ENCODE data around the gene CAMK1D. TPM values are rescaled to one million over a fixed set of nuclear protein-coding genes. Genes with fewer than 3 reads are reported as not detected.

The CAMK1D gene
- total and polyA plus RNA-seq, 3 donors from 2014 or later, result 10.0 to 14.5 (median 14.0) TPM

GRCh38 chr10:12484002-12484918, 134.9 kb downstream of the CAMK1D start:
- Histone ChIP-seq H3K36me3 (ENCODE audit: low read depth, missing control alignments) (no peaks in the 10 kb centered on the region), H3K27ac (no peak overlapping the region), H3K9me3 (no peaks in the 10 kb centered on the region), H3K4me1 (peaks cover 2% of the 10 kb centered on the region), H3K4me3 (no peak overlapping the region), H3K27me3 (no peaks in the 10 kb centered on the region)
- intact Hi-C loops (cut with DNase I; ENCODE audit: low total_unique reads), result no loop called here
- DNase-seq, result no peak
- TF ChIP-seq POLR2A (IDR thresholded peaks at IDR 0.05) (no peak), CTCF (IDR thresholded peaks at IDR 0.05) (no peak)
- 83 to 88% methylated on average over 22 to 24 of the region's 24 CpGs for WGBS, 2 donors

- H3K4me3 ChIP-seq, result no peak overlapping the region
- 77 to 85% methylated on average over 24 to 26 of the region's 26 CpGs for WGBS, 2 donors
- peaks cover 2% of the 10 kb centered on the region for H3K4me1 ChIP-seq
- intact Hi-C loops (cut with DNase I; ENCODE audit: low total_unique reads), result no loop called here
- no peaks in the 10 kb centered on the region for H3K36me3 ChIP-seq (ENCODE audit: low read depth, missing control alignments)
- no peak for DNase-seq
- no peaks in the 10 kb centered on the region for H3K9me3 ChIP-seq
- H3K27ac ChIP-seq, result no peak overlapping the region
- no peaks in the 10 kb centered on the region for H3K27me3 ChIP-seq
- no peak for TF ChIP-seq CTCF (IDR thresholded peaks at IDR 0.05)
- no peak for TF ChIP-seq POLR2A (IDR thresholded peaks at IDR 0.05)
Observed at GRCh38 chr10:12484941-12485805, 135.8 kb downstream of the CAMK1D start.

GRCh38 chr10:12487366-12487765, 138.0 kb downstream of the CAMK1D start:
- H3K9me3 ChIP-seq, result no peaks in the 10 kb centered on the region
- no peak for TF ChIP-seq POLR2A (IDR thresholded peaks at IDR 0.05)
- no peak for TF ChIP-seq CTCF (IDR thresholded peaks at IDR 0.05)
- H3K4me3 ChIP-seq, result no peak overlapping the region
- no peaks in the 10 kb centered on the region for H3K27me3 ChIP-seq
- 73 to 84% methylated on average over 2 of the region's 2 CpGs for WGBS, 2 donors
- no peak for DNase-seq
- peaks cover 2% of the 10 kb centered on the region for H3K4me1 ChIP-seq
- H3K36me3 ChIP-seq (ENCODE audit: low read depth, missing control alignments), result no peaks in the 10 kb centered on the region
- no peak overlapping the region for H3K27ac ChIP-seq
- intact Hi-C loops (cut with DNase I; ENCODE audit: low total_unique reads), result no loop called here

- WGBS, 2 donors, result 91 to 97% methylated on average over 16 of the region's 16 CpGs
- no peak for TF ChIP-seq CTCF (IDR thresholded peaks at IDR 0.05)
- no peak for TF ChIP-seq POLR2A (IDR thresholded peaks at IDR 0.05)
- intact Hi-C loops (cut with DNase I; ENCODE audit: low total_unique reads), result no loop called here
- H3K4me3 ChIP-seq, result no peak overlapping the region
- no peaks in the 10 kb centered on the region for H3K36me3 ChIP-seq (ENCODE audit: low read depth, missing control alignments)
- peaks cover 2% of the 10 kb centered on the region for H3K4me1 ChIP-seq
- no peak for DNase-seq
- H3K9me3 ChIP-seq, result no peaks in the 10 kb centered on the region
- H3K27me3 ChIP-seq, result no peaks in the 10 kb centered on the region
- no peak overlapping the region for H3K27ac ChIP-seq
Observed at GRCh38 chr10:12488626-12489025, 139.3 kb downstream of the CAMK1D start.

All from testis (tissue), 3 donors.